ENCODE measurements around the gene CCNA2. TPM values are rescaled to one million over a fixed set of nuclear protein-coding genes. Genes with fewer than 3 reads are reported as not detected.

CCNA2 gene
- 10 to 100 TPM; 74.3 to 77.9 TPM for total RNA-seq

DNA sequence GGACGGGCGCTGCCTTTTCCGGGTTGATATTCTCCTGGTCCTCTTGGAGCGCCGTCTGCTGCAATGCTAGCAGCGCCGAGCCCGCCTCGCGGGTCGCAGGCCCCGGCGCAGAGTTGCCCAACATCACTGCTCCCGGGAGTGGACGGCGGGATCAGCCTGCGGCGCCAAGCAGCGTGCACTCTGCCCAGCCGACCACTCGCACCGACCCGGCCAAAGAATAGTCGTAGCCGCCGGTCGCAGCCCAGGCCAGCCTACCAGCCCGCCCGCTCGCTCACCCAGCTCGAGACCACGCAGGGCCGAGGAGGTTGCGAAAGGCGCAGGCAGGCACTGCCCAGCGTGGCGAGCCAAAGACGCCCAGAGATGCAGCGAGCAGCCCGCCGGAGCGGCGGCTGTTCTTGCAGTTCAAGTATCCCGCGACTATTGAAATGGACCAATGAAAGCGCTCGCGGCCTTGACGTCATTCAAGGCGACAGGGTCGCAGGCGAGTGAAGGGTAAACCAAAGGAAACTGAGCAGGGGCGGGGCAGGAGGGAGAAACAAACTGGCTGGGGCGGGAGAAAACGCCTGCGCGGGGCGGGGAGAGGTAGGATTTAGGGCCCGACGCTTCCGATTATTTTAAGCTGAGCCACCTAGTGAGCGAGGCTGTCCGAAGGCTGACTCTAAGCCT, at the start of gene CCNA2:
Gene CCNA2, minus strand, starts transcription at position 379 of the 666 bp plus-strand sequence. Its CDS starts 255 bp downstream, at position 124.

DNA sequence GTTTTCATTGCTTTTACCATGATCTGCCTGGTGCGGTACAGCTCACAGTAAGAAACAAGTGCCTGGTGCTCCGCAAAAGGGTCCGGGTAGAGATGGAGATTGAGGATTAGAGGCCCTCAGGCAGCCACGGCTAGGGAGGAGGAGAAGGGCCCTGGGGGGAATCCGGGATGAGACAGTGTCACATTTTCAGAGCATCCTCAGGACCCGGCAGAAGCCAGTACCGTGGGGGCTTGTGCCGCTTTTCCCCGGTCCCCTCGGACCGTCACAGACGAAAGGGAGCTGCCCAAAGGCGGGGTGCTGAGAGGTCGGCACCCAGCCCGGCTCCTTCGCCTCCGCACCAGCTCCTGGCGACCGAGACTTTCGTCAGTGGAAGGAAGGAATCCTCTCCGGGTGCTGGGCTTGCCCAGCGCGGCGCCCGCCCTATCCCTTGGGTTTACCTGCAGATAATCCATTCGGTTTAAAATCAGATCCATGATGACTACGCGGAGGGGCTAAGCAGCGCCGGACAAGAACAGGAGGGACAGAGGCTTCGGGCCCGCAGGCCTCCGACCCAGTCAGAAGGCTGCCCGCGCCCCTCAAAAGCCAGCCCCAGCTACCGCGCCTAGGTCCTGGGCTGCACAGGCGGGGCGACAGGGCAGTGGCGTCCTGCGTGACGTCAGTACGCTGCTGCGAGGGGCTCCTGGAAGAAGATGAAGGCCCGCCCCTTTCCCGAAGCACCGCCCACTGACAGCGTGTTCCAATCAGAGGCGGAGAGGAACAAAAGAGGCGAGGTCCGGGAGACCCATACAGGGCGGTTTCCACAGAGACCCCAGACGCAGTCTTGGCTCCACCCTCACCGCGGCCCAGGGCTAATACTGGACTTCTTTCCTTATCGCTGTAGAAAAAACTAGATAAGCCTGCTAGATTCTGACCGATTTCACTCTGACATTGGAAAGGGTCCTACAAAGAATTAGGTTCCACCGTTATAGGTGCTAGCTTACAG, 46.4 kb upstream of the CCNA2 start, which contains the start of gene BBS7:
Gene BBS7, minus strand, starts transcription at position 634 of the 982 bp plus-strand sequence. Its CDS starts 161 bp downstream, at position 473.

DNA sequence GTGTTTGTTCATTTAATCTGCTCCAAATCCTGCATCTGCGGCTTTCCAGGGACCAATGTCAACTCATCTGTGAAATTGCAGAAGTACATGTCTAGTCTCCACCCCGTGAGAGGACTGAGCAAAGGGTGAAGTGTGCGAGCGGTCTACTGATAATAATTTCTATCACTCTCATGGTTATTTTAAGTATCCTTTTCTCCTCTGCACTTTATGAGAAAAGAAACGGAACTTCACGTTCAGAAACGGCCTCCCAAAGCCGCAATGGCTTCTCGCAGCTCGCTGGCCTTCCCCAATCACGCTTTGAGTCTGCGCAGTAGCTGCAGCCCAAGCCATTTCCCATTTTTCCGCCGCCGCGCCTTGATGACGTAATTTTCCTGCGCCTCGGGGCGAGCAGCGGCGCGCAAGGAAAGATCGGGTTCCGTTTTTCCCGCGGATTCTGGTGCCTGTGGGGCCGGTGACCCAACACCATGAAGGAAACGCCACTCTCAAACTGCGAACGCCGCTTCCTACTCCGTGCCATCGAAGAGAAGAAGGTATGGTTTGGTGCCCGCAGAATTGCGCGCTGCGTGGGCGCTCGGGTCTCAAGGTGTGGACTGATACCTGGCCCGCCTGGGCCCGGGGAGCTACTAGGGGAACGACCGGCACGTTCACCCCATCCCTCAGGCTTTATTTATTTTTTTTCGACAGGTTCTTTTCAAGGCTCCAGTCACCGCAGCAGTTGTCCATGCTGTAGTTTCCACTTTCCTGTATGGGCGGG, 22.5 kb downstream of the CCNA2 start, which contains the start of gene EXOSC9:
Gene EXOSC9, plus strand, starts transcription at position 363 of the 754 bp plus-strand sequence. Its CDS starts 102 bp downstream, at position 465.

Other genes with a start within 250 kb of the CCNA2 start
- gene ANXA5, start 126.9 kb downstream of the CCNA2 start, total RNA-seq, result 100 to 1,000 TPM; 154 to 161 TPM
- gene SMIM43, start 58.7 kb downstream of the CCNA2 start, total RNA-seq, result not detected
- gene EXOSC9, start 22.6 kb downstream of the CCNA2 start, total RNA-seq, result 10 to 100 TPM; 39.0 to 42.5 TPM
- gene BBS7, start 46.6 kb upstream of the CCNA2 start, total RNA-seq, result 10 to 100 TPM; 11.6 to 13.7 TPM
- under 1 TPM; 0.68 to 0.82 TPM for gene TRPC3, start 128.2 kb upstream of the CCNA2 start, total RNA-seq